Activated CD4-positive, alpha-beta T cell treated with anti-CD3 and anti-CD28 coated beads for 36 hours (primary cell): ENCODE measurements around the gene PLXNA4. TPM values are rescaled to one million over a fixed set of nuclear protein-coding genes. Genes with fewer than 3 reads are reported as not detected.

ENCODE experiments used
- ATAC-seq: fragments of 200-7000 bp; cut with Tn5 transposase; one replicate; pipeline ENCODE4 v1.10.0; 2021; ENCODE audit warnings: mild to moderate bottlenecking, moderate library complexity
- CTCF ChIA-PET: fragments of 350-600 bp; sonication (Branson Sonifier 250); formaldehyde crosslinking; loops from one replicate; lab custom pipeline; 2021; ENCODE audit warnings: antibody characterized with exemption; lab: Charles Lee
- POLR2A ChIA-PET: fragments of 350-600 bp; sonication (Branson Sonifier 250); formaldehyde crosslinking; loops from one replicate; lab custom pipeline; 2021; ENCODE audit warnings: antibody characterized with exemption, inconsistent platforms; lab: Charles Lee
- DNase-seq: peaks from one replicate; pipeline ENCODE4 v3.0.0-alpha.2; 2020
- H3K27ac Mint-ChIP-seq: one replicate; pipeline ENCODE4 v1.8.0; 2021; ENCODE audit warnings: mixed read lengths
- H3K27me3 Mint-ChIP-seq: one replicate; pipeline ENCODE4 v1.8.0; 2021; ENCODE audit warnings: mixed read lengths
- H3K36me3 Mint-ChIP-seq: one replicate; pipeline ENCODE4 v1.8.0; 2021; ENCODE audit warnings: low read depth, mixed read lengths
- H3K4me1 Mint-ChIP-seq: one replicate; pipeline ENCODE4 v1.8.0; 2021; ENCODE audit warnings: mixed read lengths
- H3K4me3 Mint-ChIP-seq: one replicate; pipeline ENCODE4 v1.8.0; 2021; ENCODE audit warnings: mild to moderate bottlenecking, moderate library complexity, mixed read lengths
- H3K9me3 Mint-ChIP-seq: one replicate; pipeline ENCODE4 v1.8.0; 2021; ENCODE audit warnings: low read depth, mixed read lengths
- intact Hi-C, 2 experiments: fragments of 100-400 bp; cut with DNase I in 1 of 2; cut with micrococcal nuclease in 1 of 2; formaldehyde crosslinking; loops; one replicate each; pipeline versions ENCODE4 v1.14.2 to v1.15.1; 2022 to 2024; cut with DNase I, micrococcal nuclease
- total RNA-seq, 2 experiments: library from RNA; stranded (reverse); gene quantifications; one replicate each; pipeline ENCODE4 v1.2.3, GENCODE V29; 2021

The PLXNA4 gene
- total RNA-seq, 2 experiments from 2014 or later: 0.07 to 0.09 TPM

DNA sequence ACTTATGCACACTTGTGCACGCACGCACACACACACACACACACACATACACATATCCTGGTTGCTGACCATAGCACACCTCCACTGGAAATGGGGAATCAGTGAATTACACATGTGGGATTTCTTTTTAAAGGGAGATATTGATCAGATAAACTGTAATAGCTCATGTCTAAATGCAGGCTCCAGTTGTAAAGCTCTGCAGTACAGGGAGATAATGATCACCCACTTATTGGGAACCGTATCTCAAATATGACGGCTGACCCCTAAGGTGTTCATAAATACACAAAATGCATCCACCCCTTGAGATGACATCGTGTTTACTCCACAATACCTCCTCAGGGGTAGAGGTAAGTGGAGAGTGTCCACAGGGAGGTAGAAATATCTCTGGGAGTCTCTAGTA lies 79.2 kb downstream of the PLXNA4 start:
- Mint-ChIP-seq H3K27ac (no peak overlapping the region), H3K4me1 (no peaks in the 10 kb centered on the region), H3K36me3 (no peaks in the 10 kb centered on the region), H3K27me3 (no peaks in the 10 kb centered on the region), H3K9me3 (no peaks in the 10 kb centered on the region), H3K4me3 (no peak overlapping the region)
- intact Hi-C loops: no loop called here
- ATAC-seq: no peak
- no peak for DNase-seq
- ChIA-PET POLR2A (no interaction called here), CTCF (no interaction called here)

DNA sequence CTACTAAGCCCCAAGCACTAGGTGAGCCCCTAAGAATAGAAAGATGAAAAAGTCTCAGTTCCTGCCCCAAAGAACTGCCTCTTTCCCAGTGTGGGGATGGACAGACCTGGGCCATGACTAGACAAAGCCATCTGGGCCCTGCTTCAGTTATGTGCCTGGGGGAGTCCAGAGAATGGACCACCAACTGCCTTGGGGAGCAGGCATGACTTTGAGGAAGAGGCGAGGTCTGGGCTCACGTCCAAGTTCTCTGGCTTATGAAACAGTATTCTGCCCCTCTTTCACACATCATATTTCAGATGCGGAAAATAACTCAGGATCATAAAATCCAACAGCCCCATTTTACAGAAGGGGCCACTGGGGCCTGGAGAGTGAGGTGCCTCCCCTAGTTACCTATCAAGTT lies 80.3 kb downstream of the PLXNA4 start:
- Mint-ChIP-seq H3K4me1 (no peaks in the 10 kb centered on the region), H3K9me3 (no peaks in the 10 kb centered on the region), H3K27ac (no peak overlapping the region), H3K4me3 (no peak overlapping the region), H3K36me3 (no peaks in the 10 kb centered on the region), H3K27me3 (no peaks in the 10 kb centered on the region)
- POLR2A ChIA-PET: no interaction called here
- intact Hi-C loops: no loop called here
- CTCF ChIA-PET: no interaction called here
- DNase-seq (no peak), ATAC-seq (no peak)

DNA sequence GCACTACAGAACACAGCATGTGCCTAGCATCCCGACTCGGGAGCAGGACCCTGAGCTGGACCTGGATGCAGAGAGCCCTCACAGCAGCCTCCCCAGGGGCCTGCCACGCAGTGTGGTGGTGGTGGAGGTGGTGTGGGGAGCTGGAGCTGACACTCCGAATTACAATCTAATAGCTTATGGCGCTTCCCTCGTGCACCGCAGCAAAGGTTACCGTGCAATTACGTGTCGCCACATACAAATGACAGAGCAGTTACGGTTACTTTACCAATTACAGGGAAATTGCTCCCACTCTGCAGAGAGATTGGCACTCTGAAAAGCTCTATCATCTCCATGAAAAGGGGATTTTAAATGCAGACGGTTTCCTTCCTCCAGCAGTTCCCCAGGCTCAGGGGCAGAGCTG lies 81.8 kb downstream of the PLXNA4 start:
- no peaks in the 10 kb centered on the region for H3K27me3 Mint-ChIP-seq
- H3K4me3 Mint-ChIP-seq: no peak overlapping the region
- H3K27ac Mint-ChIP-seq: no peak overlapping the region
- ChIA-PET POLR2A (no interaction called here), CTCF (no interaction called here)
- H3K36me3 Mint-ChIP-seq: no peaks in the 10 kb centered on the region
- no peaks in the 10 kb centered on the region for H3K9me3 Mint-ChIP-seq
- H3K4me1 Mint-ChIP-seq: no peaks in the 10 kb centered on the region
- intact Hi-C loops: no loop called here
- DNase-seq (no peak), ATAC-seq (no peak)

DNA sequence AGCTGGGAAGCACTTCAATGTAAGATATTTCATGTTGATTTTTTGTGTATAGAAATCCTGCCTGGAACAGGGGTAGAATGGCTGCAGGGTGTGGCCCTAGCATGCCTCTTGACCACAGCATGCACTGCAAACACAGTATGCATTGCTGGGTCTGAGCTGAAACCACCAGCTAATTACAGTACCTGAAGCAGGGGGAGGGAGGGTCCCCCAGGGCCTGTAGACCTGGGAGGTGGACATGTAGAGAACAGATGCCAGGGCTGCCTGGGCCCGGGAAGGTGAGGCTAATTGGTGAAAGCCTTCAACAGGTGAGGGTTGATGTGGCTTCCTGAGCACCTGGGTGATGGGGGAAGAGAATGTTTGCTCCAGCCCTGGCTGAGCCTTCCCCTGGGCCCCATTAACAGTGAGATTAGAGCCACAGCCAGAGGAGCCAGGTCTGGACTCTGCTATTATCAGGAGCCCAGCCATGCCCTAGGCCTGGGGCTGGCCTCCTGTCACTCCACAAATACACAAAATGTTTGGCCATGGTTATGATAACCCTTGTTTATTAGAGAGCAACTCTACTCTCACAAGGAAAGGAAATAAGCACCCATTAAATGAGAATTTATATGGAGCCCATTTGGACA lies 83.3 kb downstream of the PLXNA4 start:
- DNase-seq (no peak), ATAC-seq (no peak)
- Mint-ChIP-seq H3K36me3 (no peaks in the 10 kb centered on the region), H3K4me3 (no peak overlapping the region), H3K27ac (no peak overlapping the region), H3K9me3 (no peaks in the 10 kb centered on the region), H3K4me1 (no peaks in the 10 kb centered on the region), H3K27me3 (no peaks in the 10 kb centered on the region)
- CTCF ChIA-PET: interaction anchor here (0.6 kb wide), 1 partner anchor 24 kb away, joined by 3 read pairs; no protein-coding TSS in a partner anchor
- POLR2A ChIA-PET: no interaction called here
- intact Hi-C loops: no loop called here

DNA sequence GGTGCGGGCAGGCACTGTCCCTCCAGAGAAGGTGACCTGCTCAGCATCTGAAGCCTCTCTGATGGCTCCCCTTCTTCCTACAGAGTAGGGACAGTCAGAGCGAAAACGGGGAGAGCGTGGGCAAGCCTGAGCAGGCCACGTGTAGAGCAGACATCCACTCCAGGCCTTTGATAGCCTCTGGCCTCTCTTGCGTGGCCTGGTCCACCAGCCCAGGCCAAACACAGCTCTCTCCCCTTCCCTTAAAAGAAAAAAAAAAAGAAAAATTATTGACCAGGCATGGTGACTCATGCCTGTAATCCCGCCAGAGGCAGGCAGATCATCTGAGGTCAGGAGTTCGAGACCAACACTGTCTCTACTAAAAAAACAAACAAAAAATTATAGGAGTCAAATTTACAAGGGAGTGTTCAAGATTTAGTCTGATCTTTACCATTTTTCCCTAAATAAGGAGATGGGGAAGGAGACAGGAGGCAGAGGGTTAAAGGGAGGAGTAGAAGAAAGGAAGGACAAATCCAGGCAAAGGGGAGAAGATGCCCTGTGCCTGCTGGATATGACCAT lies 84.8 kb downstream of the PLXNA4 start:
- ChIA-PET CTCF (interaction anchor here (1.3 kb wide), 1 partner anchor 97 kb away, joined by 6 read pairs; no protein-coding TSS in a partner anchor), POLR2A (no interaction called here)
- Mint-ChIP-seq H3K4me3 (no peak overlapping the region), H3K36me3 (no peaks in the 10 kb centered on the region), H3K4me1 (peaks cover 6% of the 10 kb centered on the region), H3K9me3 (no peaks in the 10 kb centered on the region), H3K27ac (no peak overlapping the region), H3K27me3 (no peaks in the 10 kb centered on the region)
- ATAC-seq: no peak
- intact Hi-C loops: no loop called here
- no peak for DNase-seq

DNA sequence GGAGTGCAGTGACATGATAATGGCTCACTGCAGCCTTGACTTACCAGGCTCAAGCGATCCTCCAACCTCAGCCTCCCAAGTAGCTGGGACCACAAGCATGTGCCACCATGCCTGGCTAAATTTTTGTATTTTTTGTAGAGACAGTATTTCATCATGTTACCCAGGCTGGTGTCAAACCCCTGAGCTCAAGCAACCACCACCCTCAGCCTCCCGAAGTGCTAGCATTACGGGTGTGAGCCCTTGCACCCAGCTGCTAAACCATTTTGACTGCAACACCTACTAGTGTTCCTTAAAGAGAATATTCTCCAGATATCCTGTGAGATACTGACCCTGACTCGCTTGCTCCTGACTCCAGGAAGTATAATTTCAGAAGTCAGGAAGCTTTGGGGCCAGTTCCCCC lies 85.8 kb downstream of the PLXNA4 start:
- ATAC-seq (no peak), DNase-seq (no peak)
- Mint-ChIP-seq H3K36me3 (no peaks in the 10 kb centered on the region), H3K4me1 (peaks cover 14% of the 10 kb centered on the region), H3K27me3 (no peaks in the 10 kb centered on the region), H3K4me3 (no peak overlapping the region), H3K27ac (no peak overlapping the region), H3K9me3 (no peaks in the 10 kb centered on the region)
- intact Hi-C loops: no loop called here
- ChIA-PET POLR2A (no interaction called here), CTCF (interaction anchor here (1.3 kb wide), 1 partner anchor 96 kb away, joined by 6 read pairs; no protein-coding TSS in a partner anchor)

DNA sequence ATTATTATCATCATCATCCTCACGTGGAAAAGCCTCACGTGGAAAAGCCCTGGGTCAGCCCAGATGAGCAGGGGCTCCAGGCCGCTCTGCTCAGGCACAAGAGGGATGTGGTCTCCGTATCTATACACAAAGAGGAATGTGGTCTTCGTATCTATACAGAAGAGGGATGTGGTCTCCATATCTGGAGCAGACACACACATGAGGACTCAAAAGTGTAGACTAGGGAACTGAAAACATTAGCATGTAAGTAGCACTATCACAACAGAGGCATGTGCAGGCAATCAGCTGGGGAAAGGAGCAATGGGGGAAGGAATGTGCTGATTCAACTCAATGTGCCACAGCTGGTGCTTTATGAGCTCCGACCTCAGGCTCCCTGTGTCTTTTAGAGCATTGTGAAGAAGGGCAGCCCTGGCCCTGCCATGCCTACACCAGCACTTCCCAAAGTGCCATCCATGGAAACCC lies 86.5 kb downstream of the PLXNA4 start:
- DNase-seq (no peak), ATAC-seq (no peak)
- Mint-ChIP-seq H3K9me3 (no peaks in the 10 kb centered on the region), H3K36me3 (no peaks in the 10 kb centered on the region), H3K4me1 (peaks cover 20% of the 10 kb centered on the region), H3K4me3 (no peak overlapping the region), H3K27me3 (no peaks in the 10 kb centered on the region), H3K27ac (no peak overlapping the region)
- CTCF ChIA-PET: interaction anchor here (1.3 kb wide), 1 partner anchor 95 kb away, joined by 6 read pairs; no protein-coding TSS in a partner anchor
- intact Hi-C loops: no loop called here
- POLR2A ChIA-PET: no interaction called here

DNA sequence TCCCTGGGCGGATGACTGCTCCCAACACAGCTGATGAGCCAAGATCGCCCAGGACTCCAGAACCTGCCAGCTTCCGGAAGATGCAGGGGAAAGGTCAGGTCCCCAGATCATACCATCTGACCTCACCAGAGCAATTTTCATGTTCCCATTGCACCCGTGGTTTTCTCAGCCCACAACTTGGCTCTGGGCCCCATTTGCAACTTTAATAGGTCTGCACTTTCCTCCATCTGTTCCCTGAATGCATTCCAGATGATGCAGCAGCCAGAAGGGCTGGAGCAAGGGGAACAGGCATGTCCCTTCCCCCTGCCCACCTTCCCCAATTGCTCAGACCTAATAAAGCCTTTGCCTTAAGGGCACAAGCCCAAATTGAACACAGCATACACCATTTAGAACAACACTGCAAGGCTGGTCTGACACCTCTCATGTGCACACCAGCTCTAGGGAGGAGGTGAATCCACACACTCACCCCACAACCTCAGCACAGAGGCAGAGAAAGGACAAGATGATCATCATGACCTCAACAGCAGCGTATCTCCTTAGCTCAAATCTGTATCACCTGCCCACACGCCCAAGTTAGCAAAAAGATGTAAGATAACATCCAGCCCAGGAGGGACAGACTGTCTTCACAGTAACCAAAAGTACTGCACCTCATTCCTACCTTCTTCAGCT lies 87.5 kb downstream of the PLXNA4 start:
- ChIA-PET POLR2A (no interaction called here), CTCF (no interaction called here)
- intact Hi-C loops: no loop called here

DNA sequence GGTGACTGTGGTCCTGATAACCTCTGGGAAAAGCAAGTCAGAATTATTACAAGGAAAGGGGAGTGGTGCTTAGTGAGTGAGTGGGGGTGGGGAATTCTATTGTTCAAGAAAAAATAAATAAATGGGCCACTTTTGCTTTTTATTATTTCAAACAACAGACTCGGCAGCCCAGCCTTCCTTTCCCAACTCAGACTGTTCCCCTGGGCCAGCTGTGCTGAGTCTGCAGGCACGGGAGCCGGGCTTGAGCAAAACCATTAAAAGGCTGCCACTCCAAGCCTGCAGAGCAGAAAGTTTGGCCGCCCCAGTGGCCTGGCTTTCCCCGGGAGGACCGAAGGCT lies 90.0 kb downstream of the PLXNA4 start:
- peak overlapping the region; percentile 4 for H3K27ac Mint-ChIP-seq
- intact Hi-C loops: no loop called here

More for the DNA sequence above, 87.5 kb downstream of the PLXNA4 start:
- ATAC-seq (no peak), DNase-seq (no peak)
- H3K36me3 Mint-ChIP-seq: no peaks in the 10 kb centered on the region
- no peaks in the 10 kb centered on the region for H3K9me3 Mint-ChIP-seq
- H3K27me3 Mint-ChIP-seq: no peaks in the 10 kb centered on the region
- no peak overlapping the region for H3K27ac Mint-ChIP-seq
- H3K4me1 Mint-ChIP-seq: peaks cover 20% of the 10 kb centered on the region
- H3K4me3 Mint-ChIP-seq: no peak overlapping the region

DNA sequence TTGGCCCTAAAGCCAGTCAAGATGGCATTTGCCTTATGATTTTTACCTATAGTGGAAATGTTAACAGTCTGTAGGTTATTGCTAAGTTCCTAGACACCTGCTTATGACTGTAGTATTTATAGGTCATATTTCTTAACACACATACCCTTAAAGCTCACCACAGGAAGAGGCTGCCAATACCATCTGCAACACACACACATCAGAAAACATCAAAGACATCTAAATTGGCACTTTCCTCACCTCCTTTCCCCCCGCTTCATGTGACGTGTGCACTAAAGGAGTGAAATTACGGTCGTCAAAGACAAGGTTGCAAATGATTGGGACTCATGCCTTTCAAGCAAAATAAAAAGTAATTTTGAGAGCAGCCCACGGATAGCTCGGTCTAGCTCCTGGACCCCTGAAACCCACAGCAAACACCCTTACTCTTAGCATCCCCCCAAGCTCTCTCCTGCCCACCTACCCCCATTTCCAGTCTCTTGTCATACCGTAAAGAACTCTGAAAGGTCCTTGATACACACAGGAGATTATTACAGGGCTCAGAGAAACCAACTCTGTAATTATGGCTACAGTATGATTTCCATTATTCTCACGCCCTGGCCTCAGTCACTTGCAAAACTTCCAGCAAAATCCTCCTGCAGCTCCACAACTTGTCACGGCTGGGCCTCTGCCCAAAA lies 90.5 kb downstream of the PLXNA4 start:
- no peak overlapping the region for H3K4me3 Mint-ChIP-seq
- DNase-seq (peak; percentile 59), ATAC-seq (peak; percentile 90)
- H3K4me1 Mint-ChIP-seq: peaks cover 20% of the 10 kb centered on the region
- H3K9me3 Mint-ChIP-seq: no peaks in the 10 kb centered on the region
- ChIA-PET CTCF (interaction anchor here (0.8 kb wide), 1 partner anchor 30 kb away, joined by 3 read pairs; no protein-coding TSS in a partner anchor), POLR2A (no interaction called here)
- H3K27ac Mint-ChIP-seq: peak overlapping the region; percentile 4
- H3K27me3 Mint-ChIP-seq: no peaks in the 10 kb centered on the region
- intact Hi-C loops: loop anchor here in 1 of 2 experiments (1.0 kb wide), 1 partner anchor 53 kb away; no protein-coding TSS in a partner anchor
- H3K36me3 Mint-ChIP-seq: no peaks in the 10 kb centered on the region

More for the DNA sequence above, 90.0 kb downstream of the PLXNA4 start:
- peaks cover 20% of the 10 kb centered on the region for H3K4me1 Mint-ChIP-seq
- H3K4me3 Mint-ChIP-seq: no peak overlapping the region
- CTCF ChIA-PET: interaction anchor here (0.8 kb wide), 1 partner anchor 30 kb away, joined by 3 read pairs; no protein-coding TSS in a partner anchor
- no peaks in the 10 kb centered on the region for H3K27me3 Mint-ChIP-seq
- H3K9me3 Mint-ChIP-seq: no peaks in the 10 kb centered on the region
- POLR2A ChIA-PET: no interaction called here
- no peaks in the 10 kb centered on the region for H3K36me3 Mint-ChIP-seq
- DNase-seq: no peak
- no peak for ATAC-seq

DNA sequence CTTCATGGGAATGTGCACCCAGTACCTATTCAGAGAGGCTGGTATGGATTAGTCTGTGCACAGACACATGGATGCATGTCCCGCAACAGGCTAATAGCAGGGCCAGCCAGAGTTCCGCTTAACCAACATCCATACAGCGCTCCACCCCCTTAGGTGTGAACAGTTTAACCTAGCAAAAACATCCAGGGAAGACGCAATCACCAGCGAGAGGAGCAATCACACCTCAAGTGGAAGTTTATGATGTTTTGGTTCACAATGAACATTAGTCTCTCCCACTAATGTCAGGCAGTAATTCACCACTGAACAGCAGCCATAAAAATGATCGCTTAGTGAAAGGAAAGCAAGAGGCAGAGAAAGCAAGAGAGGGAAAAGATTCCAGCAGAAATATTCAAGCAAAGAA lies 91.1 kb downstream of the PLXNA4 start:
- no peak for ATAC-seq
- Mint-ChIP-seq H3K27me3 (no peaks in the 10 kb centered on the region), H3K4me3 (no peak overlapping the region), H3K9me3 (no peaks in the 10 kb centered on the region), H3K27ac (no peak overlapping the region), H3K36me3 (no peaks in the 10 kb centered on the region), H3K4me1 (peaks cover 20% of the 10 kb centered on the region)
- POLR2A ChIA-PET: no interaction called here
- intact Hi-C loops: loop anchor here in 1 of 2 experiments (1.0 kb wide), 1 partner anchor 53 kb away; no protein-coding TSS in a partner anchor
- no peak for DNase-seq
- CTCF ChIA-PET: no interaction called here
